ENCODE measurements around the gene ERVH48-1.
"Not testable (repeated sequence)": the region's sequence is repeated elsewhere in the genome, so short reads cannot be mapped to it uniquely, and the experiment has no call there.

Gene ERVH48-1

DNA sequence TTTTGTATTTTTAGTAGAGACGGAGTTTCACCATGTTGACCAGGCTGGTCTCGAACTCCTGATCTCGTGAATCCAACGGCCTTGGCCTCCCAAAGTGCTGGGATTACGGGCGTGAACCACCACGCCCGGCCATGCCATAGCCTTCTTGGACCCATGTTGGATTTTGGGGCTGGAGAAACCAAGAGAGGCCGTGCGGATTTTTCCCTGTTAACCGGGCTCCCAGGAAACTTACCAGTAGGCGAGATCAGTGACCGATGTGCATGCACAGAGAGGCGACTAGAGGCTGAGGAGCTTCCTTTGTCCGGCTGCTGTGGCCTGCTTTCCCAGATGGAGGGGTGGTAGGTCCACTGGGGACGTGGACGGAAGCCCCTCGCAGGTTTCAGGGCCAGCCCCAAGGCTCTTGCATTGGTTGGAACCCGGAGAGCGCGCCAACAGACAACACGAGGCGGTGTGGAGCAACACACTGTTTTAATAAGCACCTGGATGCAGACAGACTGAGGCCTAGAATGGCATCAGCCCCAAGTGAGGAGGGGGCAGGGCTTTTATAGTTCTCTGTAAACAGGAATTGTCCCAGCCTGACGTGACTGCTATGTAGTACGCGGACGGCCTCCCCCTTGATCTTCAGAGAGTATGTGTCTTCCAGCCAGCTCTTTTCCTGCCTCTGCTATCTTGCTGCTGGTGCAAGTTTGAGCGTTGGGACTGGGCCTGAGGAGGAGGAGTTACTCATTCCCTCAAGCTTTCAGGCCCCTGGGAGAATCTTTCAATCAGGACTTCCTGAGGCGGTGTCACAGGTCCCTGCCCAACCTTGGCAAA, at the start of gene ERVH48-1:
ERVH48-1 (minus strand) TSS at position 517 of the 813 bp plus-strand sequence. CDS start 6,624 bp downstream, outside the sequence.
- DNase-seq (ENCODE audit: low read depth) = no peak

DNA sequence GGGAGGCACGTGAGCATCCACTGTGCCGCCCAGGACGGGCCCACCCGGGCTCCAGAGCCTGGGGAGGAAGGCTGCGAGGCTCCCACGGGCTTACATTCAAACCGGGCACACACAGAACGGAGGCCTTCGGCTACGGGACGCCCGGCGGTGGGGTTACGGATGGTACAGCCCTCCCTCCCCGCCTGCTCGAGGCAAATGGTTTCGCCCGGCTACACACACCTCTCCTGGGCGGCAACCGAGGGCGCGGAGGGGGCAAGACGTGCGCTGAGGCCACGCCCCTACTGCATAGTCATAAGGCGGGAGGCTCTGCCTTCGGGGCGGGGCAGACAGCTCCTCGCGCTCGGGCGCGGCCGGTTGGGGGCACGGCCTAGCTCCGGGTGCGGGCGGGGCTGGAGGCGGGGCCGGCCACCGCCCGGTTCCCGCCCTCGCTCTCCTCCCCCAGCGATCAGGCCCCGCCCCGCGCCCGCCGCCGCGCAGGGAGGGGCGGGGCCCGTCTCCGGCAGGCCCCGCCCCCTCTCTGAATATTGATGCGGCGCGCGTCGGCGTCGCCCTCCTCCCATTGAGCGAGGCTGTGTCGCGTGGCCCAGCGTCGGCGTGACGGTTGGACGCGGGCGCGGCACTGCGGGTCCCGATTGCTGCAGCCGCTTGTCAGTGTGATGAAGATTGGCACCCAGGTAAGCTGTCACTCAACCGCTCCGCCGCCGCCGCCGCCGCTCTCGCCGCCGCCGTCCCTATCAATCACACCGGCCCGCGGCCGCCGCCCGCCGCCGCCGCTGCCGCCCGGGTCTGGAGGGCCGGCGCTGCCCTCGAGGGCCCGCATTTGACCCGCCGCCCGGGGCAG, 48.8 kb upstream of the ERVH48-1 start, which contains the start of gene PKNOX1:
PKNOX1 (plus strand) TSS at position 572 of the 841 bp plus-strand sequence. CDS start 29,820 bp downstream, outside the sequence.
- peak; percentile 98 for DNase-seq (ENCODE audit: low read depth)

DNA sequence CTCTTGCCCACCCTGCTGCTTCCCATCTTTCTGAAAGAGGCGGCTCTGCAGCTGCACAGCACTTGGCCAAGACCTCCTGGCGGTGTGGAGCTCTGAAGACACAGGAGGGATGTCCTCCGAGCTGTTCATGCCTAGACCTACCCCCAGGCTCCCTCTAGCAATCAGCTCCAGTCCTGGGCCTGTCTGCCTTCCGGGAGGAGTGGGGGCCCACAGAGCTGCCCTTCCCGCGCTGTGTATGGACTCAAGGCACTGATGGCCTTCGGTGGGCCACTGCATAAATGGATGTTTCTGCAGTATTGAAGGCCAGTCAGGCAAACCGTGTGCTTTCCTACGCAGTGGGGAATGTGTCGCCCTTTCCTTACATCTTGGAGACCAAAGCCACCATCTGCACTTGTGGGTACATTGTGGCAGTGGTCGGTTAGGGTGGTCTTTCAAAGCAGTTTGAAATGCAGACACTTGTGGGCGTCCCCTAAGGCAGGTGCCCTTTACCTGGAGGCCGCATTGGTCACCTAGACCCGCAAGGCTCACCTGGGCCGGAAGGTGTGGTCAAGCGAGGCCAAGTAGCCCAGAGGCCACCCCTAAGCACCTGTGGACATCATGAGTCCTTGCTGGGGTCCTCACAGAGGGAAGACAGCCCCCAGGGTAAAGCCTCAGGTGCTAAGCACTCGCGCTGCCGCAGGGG, 48.0 kb upstream of the ERVH48-1 start:
- DNase-seq (ENCODE audit: low read depth) = no peak

DNA sequence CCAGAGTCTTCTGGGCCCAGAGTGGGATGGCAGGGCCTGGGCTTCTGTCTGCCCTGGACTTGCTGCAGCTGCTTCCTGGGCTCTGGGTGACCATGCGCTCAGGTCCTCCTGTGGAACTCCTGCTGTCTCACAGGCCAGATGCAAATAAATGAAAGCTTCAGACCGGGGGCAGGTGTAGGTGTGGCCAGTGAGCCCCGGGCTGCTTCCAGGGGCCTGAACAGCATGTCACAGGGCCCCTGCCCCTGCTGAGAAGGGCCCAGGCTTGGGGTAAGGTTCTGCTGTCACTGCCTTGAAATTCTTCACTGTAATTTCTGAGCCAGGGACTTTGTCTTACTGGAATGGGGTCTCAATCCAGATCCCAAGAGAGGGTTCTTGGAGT, 46.5 kb upstream of the ERVH48-1 start:
- DNase-seq (ENCODE audit: low read depth) = no peak

DNA sequence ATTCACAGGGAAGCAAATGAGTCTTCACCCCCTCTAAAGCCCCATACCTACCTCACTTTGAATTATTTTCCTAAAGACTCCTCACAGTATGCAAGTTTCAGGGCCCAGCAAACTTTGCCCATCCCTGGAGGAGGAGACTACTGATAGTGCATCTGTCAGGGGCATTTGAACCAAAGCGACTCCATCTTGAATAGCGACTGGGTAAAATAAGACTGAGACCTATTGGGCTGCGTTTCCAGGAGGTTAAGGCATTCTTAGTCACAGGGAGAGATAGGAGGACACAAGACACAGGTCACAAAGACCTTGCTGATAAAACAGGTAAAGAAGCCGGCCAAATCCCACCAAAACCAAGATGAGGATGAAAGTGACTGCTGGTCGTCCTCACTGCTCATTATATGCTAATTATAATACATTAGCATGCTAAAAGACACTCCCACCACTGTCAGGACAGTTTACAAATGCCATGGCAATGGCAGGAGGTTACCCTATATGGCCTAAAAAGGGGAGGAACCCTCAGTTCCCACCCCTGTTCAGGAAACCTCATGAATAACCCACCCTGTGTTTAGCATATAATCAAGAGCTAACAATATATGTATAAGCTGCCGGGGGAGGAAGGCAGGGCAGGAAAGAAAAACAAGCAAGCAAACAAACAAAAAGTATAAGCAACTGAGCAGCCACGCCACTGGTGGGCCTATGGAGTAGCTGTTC, 45.7 kb upstream of the ERVH48-1 start:
- no peak for DNase-seq (ENCODE audit: low read depth)

DNA sequence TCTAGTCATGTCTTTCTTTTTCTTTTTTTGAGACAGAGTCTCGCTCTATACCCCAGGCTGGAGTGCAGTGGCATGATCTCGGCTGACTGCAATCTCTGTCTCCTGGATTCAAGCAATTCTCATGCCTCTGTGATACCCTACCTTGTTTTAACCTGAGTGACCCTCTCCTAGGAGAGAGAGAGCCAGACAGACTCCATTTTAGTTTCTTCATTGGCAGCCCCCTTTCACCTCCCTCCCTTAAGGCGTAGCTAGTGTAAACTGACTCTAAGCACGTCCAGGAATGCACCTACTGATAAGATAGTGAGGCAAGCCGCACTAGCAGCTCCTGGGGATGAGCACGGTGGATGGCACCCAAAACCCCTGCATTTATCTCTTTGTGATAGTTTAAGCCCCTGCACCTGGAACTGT, 43.8 kb upstream of the ERVH48-1 start:
- no peak for DNase-seq (ENCODE audit: low read depth)

DNA sequence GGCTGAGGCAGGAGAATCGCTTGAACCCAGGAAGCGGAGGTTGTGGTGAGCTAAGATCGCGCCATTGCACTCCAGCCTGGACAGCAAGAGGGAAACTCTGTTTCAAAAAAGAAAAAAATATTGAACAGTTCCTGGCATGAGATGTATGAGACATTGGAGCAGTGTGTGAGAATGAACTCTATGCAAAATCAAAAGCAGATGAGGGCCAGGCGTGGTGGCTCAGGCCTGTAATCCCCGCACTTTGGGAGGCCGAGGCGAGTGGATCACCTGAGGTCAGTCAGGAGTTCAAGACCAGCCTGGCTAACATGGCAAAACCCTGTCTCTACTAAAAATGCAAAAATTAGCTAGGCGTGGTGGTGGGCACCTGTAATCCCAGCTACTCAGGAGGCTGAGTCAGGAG, 42.2 kb upstream of the ERVH48-1 start:
- DNase-seq (ENCODE audit: low read depth) = not testable (repeated sequence)

DNA sequence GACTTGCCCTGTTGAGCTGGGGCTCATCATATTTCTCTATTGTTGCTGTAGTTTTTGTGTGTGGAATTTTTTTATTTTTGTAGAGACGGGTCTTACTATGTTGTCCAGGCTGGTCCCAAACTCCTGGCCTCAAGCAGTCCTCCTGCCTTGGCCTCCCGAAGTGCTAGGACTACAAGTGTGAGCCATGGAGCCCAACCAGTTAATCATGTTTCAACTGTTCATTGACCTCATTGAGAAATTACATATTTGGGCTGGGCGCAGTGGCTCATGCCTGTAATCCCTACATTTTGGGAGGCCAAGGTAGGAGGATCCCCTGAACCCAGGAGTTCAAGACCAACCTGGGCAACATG, 39.8 kb upstream of the ERVH48-1 start:
- no peak for DNase-seq (ENCODE audit: low read depth)

DNA sequence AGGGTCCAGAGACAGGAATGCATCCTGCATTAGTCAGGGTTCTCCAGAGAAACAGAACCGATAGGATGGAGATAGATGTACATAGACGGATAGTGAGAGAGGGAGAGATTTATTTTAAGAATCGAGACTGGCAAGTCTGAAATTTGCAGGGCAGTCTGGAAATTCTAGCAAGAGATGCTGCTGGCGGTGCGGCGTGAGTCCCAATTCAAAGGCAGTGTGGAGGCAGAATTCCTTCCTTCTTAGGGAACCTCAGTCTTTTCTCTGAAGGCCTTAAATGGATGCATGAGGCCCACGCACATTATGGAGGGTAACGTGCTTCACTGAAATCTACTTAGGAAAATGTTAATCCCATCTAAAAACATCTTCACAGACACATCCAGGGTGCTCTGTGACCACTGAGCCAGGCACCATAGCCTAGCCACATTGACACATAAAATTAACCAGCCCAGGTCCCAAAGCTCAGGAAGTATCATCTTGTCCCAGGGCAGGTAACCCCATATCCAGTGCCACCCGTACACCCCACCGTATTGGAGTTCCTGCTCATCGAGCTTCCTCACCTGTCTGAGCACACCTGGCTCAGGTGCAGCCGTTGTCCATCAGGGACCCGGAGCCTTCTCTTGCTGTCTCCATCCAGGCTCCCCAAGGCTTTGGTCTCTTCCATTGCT, 39.2 kb upstream of the ERVH48-1 start:
- DNase-seq (ENCODE audit: low read depth) = no peak

DNA sequence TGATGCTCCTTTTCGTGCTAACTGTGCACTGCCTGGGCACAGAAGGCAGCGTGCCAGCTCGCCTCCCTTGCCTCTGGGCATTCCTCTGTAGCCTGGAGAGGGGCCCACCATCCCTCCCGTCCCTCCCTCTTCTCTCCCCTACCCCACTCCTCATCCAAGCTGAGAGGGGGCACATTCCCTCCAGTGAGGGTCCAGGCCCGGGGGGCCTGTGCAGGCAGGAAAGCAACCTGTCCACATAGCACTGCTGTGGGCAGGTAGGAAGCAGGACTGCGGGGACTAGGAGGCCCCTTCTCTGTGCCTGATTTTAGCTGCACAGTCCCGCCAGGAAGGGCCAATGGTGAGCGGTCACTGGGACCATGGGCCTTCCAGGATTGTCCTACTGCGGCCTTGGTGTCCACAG, 38.7 kb upstream of the ERVH48-1 start:
- DNase-seq (ENCODE audit: low read depth) = no peak

DNA sequence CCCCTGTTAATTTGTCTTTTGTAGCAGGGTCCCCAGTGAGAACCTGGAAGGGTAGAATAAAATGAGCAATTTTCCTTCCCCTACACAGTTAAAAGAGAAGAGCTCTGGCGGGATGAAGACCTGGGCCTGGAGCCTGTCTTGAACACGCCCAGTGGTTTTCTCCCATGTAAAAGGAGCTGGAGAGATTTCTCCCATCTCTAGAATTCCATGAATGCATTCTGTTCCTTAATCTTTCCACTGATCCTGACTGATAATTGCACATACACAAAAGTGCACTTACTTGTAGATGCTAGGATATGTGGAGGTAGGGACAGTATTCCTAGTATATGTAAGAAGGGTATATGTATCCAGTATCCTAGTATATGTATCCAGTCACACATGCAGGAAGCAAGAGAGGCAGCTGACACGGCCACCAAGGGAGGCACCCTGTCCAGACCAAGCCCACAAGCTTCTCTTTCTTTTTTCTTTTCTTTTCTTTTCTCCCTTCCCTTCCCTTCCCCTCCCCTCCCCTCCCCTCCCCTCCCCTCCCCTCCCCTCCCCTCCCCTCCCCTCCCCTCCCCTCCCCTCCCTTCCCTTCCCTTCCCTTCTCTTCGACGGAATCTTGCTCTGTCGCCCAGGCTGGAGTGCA, 37.1 kb upstream of the ERVH48-1 start:
- no peak for DNase-seq (ENCODE audit: low read depth)

DNA sequence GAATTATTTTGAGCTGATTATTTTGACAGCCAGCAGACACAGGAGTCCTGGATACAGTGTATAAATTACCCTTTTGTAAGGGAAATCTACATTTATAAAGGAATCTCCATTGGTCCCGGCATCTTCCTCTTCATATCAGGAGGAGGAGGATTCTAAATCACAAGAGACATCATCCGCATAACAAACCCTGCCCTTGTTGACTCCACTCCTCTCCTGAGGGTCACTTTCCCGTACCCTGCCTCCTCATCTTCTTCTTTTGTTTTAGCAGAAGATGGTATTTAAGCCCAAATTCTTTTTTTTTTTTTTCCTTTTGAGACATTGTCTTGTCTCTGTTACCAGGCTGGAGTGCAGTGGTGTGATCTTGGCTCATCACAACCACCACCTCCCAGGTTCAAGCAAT, 34.3 kb upstream of the ERVH48-1 start:
- DNase-seq (ENCODE audit: low read depth) = no peak

DNA sequence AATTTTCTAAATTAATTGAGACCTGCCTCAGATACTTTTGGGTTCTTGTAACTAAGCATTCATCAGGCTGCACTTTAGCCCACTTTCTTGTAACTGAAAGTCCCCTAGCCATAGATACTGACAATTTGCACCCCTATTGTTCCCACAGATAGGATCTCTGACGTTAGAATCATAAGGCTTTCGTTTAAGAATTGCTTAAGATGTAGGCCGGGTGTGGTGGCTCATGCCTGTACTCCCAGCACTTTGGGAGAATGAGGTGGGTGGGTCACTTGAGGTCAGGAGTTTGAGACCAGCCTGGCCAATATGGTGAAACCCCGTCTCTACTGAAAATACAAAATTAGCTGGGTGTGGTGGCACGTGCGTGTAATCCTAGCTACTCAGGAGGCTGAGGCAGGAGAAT, 32.7 kb upstream of the ERVH48-1 start:
- DNase-seq (ENCODE audit: low read depth) = not testable (repeated sequence)

DNA sequence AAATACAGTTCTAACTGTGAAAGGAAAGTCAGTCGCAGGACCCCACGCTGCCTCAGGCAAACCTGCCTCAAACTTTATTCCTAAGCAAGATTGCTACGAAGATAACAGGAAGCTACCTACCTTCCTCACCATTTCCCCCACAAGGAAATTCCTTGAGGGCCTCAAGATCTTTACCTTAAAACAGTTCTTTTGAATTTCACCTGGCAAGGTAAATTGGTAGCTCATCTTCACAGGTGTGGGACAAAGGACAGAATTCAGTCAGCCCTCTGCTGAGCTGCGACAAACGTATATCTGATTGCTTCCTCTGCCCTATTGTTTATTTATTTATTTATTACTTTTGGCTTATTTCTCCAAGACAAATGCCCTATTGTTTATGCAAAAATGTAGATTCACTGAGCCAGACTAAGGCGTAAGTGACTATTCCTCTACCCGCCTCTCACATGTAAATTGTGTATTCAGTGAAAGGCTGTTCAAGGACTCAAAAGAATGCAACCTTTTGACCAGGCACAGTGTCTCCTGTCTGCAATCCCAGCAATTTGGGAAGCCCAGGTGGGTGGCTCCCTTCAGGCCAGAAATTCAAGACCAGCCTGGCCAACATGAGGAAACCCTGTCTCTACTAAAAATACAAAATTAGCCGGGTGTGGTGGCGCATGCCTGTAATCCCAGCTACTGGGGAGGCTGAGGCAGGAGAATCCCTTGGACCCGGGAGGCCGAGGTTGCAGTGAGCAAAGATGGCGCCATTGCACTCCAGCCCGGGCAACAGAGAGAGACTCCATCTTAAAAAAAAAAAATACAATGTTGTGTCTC, 31.6 kb upstream of the ERVH48-1 start:
- no peak for DNase-seq (ENCODE audit: low read depth)

DNA sequence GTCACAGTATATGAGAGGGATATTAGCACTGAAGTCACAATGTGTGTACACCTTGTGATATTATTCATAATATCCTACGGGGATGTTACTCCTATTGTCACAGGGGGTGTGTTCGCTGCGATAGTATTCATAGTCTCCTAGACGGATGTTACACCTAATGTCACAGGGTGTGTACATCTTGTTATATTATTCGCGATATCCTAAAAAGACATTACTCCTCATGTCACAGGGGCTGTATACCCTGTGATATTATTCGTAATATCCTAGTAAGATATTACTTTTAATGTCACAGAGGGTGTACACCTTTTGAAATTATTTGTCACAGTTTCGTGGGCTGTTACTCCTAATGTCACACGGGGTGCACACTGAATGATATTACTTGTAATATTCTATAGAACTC, 25.8 kb upstream of the ERVH48-1 start:
- DNase-seq (ENCODE audit: low read depth) = not testable (repeated sequence)

DNA sequence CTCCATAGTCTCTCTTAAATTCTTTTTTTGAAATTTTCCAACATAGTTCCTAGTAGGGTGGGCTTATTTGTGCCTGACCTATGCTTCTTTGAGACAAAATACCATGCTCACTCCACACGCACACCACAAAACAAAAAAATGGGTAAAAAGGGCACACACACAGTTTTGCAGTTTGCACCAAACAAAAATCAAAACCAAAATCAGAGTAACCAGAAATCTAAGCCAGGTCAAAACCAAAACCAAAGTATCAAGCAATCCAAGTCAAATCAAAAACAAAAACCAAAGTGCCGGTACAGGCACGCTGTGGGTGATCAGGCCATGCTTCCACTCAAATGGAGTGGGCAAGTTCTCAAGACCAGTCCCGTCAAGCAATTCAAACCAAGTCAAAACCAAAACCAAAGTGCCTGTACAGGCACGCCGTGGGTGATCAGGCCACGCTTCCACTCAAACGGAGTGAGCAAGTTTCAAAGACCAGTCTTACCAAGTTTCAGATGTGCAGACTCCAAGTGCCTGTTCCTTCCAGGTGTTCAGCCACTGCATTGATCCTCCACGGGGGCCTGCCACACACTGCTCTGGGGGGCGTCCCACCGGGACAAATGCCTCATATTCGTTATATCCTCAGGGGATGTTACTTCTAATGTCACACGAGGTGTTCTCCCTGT, 23.8 kb upstream of the ERVH48-1 start:
- not testable (repeated sequence) for DNase-seq (ENCODE audit: low read depth)

DNA sequence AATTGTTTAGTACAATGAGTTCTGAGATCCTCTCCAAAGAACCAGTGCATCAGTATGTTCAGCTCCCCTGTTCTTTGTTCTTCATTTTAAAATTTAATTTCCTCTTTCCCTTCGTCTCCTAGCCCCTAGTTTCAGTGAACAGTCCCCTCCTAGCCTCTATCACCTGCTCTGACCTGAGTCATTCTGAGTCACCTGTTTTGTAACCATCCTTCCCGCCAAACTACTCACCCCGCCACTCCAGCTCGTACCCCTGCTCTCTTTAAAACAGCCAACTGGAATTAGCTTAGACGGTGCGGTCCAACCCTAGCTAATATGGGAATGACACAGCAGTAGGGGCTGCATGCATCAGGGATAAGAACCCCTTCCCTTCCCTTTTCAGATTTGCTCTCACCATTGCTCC, 16.8 kb upstream of the ERVH48-1 start:
- DNase-seq (ENCODE audit: low read depth) = no peak

DNA sequence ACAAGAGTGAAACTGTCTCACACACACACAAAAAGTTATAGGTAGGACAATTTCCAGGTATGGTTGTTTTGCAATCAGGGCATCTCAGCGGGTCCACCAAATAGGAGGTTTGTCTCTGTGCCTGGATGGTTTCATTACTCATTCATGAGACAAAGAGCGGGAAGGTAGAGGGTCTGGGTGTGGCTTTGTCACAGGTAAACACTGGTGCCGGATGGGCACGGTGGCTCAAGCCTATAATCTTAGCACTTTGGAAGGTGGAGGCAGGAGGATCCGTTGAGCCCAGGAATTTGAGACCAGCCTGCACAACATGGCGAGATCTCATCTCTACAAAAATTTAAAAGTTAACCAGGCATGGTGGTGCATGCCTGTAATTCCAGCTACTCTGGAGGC, 16.3 kb upstream of the ERVH48-1 start:
- DNase-seq (ENCODE audit: low read depth) = no peak

DNA sequence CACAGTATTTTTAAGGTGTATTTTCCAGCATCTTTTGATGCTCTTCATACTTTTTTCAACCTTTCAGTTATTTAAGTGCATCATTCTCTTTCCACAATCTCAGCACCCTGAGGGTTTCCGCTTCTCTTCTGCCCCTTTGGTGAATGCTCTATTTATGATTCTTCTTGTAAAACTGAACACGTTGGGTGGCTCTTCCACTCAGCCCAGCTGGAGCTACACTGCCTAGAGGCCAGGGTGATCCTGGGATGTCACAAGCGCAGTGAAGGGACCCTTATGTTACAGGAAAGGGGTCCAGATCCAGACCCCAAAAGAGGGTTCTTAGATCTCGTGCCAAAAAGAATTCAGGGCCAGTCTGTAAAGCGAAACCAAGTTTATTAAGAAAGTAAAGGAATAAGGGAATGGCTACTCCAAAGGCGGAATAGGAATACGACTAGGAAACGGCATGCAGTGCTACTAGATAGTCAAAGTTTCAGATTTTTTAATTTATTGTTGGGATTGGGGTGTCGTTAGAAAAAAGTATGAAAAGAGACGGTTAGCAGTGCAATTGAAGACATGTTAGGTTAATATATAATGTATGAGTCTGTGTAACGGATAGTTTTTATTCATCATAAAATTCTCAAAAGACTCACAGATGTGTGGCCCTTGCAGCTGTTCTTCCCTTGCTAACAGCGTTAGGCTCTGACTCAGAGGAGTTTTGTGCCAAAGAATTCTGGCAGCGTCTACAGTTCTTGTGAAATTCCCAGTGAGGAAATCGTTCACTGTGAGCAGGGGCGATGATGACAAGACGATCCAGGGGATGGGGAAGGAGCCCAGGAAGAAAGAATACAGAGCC, 14.4 kb upstream of the ERVH48-1 start:
- DNase-seq (ENCODE audit: low read depth) = no peak
